ENCODE measurements around the gene MMEL1. TPM values are rescaled to one million over a fixed set of nuclear protein-coding genes. Genes with fewer than 3 reads are reported as not detected.
A peak's percentile ranks its signal among the peaks of the same experiment; 100 is the strongest.

The MMEL1 gene
- total and polyA plus RNA-seq, 2 donors (not counting 3 experiments of a cell fraction or from before 2014, with no cell fraction given): 1.1 to 1.2 TPM

DNA sequence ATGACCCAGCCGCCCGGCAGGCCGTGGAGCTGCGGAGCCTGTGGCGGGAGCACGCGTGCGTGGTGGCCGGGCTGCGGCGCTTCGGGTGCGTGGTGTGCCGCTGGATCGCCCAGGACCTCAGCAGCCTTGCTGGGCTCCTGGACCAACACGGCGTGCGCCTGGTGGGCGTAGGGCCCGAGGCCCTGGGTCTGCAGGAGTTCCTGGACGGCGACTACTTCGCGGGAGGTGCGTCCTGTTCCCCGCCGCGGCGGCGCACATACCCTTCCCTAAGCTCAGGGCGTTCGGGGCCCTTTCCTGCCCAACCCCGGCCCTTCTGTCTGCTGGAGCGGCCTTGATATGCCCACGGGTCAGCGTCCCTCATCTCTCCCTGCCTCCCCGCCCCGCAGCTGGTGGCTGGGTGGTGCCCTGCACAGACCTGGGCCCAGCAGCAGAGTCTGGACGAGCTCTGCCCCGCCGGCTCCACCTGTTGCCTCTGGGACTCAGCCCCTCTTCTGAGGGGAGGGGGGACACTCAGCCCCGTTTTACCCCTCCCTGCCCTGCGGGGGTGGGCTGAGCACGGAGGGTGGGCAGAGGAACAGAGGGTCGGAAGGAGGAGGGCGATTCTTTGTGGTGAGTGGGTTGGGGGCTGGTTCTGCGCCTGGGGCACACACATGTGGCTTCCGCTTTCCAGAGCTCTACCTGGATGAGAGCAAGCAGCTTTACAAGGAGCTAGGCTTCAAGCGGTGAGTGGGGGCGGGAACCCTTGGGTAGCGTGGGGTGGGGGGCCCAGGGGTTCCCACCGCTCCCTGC lies 45.6 kb downstream of the MMEL1 start:
- Histone ChIP-seq H2AFZ (ENCODE audit: low read depth, low read length) (peak overlapping the region; percentile 92), H4K20me1 (replicated peaks; ENCODE audit: control insufficient read depth, extremely low read depth, insufficient read depth, low read length) (no peaks in the 10 kb centered on the region), H3K9me1 (replicated peaks; ENCODE audit: control insufficient read depth, extremely low read depth, insufficient read depth, low read length) (no peaks in the 10 kb centered on the region), H3K9ac (replicated peaks; ENCODE audit: extremely low read depth, insufficient read depth, low read length) (peak overlapping the region; percentile 41), H3K4me3 (replicated peaks in 1 of 3; ENCODE audit: insufficient read depth in 1 of 3, low read depth in 1 of 3, low read length in 3 of 3) (peak overlapping the region; percentile 9 to 69 (median 61)), H3K79me2 (ENCODE audit: control insufficient read depth, insufficient read depth, low read length) (peaks cover 5% of the 10 kb centered on the region), H3K36me3 (ENCODE audit: control insufficient read depth in 2 of 2, extremely low read depth in 1 of 2, insufficient read depth in 2 of 2, low read length in 2 of 2) (peaks cover 3% of the 10 kb centered on the region in 2 experiments), H3K27me3 (ENCODE audit: control insufficient read depth in 2 of 2, insufficient read depth in 2 of 2, low read length in 2 of 2) (no peaks in the 10 kb centered on the region), H3K9me3 (replicated peaks; ENCODE audit: control insufficient read depth, insufficient read depth, low read length) (no peaks in the 10 kb centered on the region), H3K4me1 (ENCODE audit: control insufficient read depth, extremely low read depth, insufficient read depth, low read length) (peaks cover 10% of the 10 kb centered on the region), H3K4me2 (ENCODE audit: insufficient read depth, low read length) (peak overlapping the region; percentile 67), H3K27ac (ENCODE audit: insufficient read depth, low read depth, low read length) (no peak overlapping the region)
- TF ChIP-seq GATA2 (IDR thresholded peaks at IDR 0.05; ENCODE audit: insufficient read depth, insufficient read length, low read depth, low read length): no peak
- TF ChIP-seq, protein P1, sequence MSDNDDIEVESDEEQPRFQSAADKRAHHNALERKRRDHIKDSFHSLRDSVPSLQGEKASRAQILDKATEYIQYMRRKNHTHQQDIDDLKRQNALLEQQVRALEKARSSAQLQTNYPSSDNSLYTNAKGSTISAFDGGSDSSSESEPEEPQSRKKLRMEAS (IDR thresholded peaks at IDR 0.05; ENCODE audit: insufficient read depth, insufficient read length): no peak
- no peak for TF ChIP-seq EZH2 (IDR thresholded peaks at IDR 0.05; ENCODE audit: borderline replicate concordance, low read depth, low read length, severe bottlenecking)
- peak; percentile 17 for TF ChIP-seq POLR2AphosphoS5 (IDR thresholded peaks at IDR 0.05; ENCODE audit: insufficient read depth, low read depth, low read length)
- no peak for TF ChIP-seq FOS (IDR thresholded peaks at IDR 0.05; ENCODE audit: borderline replicate concordance, insufficient read depth, low read length)
- TF ChIP-seq JUN (IDR thresholded peaks at IDR 0.05; ENCODE audit: borderline replicate concordance, insufficient read depth, insufficient read length, low read depth): no peak
- TF ChIP-seq MYC (IDR thresholded peaks at IDR 0.05; ENCODE audit: low read depth, low read length): no peak
- TF ChIP-seq, protein P2, sequence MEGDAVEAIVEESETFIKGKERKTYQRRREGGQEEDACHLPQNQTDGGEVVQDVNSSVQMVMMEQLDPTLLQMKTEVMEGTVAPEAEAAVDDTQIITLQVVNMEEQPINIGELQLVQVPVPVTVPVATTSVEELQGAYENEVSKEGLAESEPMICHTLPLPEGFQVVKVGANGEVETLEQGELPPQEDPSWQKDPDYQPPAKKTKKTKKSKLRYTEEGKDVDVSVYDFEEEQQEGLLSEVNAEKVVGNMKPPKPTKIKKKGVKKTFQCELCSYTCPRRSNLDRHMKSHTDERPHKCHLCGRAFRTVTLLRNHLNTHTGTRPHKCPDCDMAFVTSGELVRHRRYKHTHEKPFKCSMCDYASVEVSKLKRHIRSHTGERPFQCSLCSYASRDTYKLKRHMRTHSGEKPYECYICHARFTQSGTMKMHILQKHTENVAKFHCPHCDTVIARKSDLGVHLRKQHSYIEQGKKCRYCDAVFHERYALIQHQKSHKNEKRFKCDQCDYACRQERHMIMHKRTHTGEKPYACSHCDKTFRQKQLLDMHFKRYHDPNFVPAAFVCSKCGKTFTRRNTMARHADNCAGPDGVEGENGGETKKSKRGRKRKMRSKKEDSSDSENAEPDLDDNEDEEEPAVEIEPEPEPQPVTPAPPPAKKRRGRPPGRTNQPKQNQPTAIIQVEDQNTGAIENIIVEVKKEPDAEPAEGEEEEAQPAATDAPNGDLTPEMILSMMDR (IDR thresholded peaks at IDR 0.05; ENCODE audit: extremely low read depth in 1 of 2, insufficient read depth in 1 of 2, low read depth in 1 of 2, low read length in 2 of 2): no peak
- POLR2A ChIA-PET: interaction anchor here (0.6 kb wide), 1 partner anchor 48 kb away, joined by 3 read pairs; no protein-coding TSS in a partner anchor
- CTCF ChIA-PET: interaction anchor here (0.6 to 3.1 kb wide), 3 partner anchors 26 to 31 kb away, joined by 3 to 14 read pairs (median 12); partner anchors contain the start of gene TNFRSF14
- DNase-seq (ENCODE audit: low read depth, low spot score) (peak; percentile 41), FAIRE-seq (no peak)
- dilution Hi-C loops (cut with MboI; ENCODE audit: extremely low pct_ligation_motif_present, low sequenced_read_pairs) (no loop called here), intact Hi-C loops (cut with micrococcal nuclease) (loop anchor here (1.0 to 5.0 kb wide), 2 partner anchors 24 to 390 kb away; no protein-coding TSS in a partner anchor)
- no TSS peak for BruUV-seq (replicated peaks)

Measured in endothelial cell of umbilical vein (primary cell).